EL (cell line): ENCODE results near the gene C4orf50.

ENCODE experiments used
- DNase-seq: peaks from one replicate; pipeline ENCODE4 v3.0.0-alpha.2; 2016

C4orf50 gene

GRCh38 chr4:6018331-6018730, at the start of gene C4orf50:
C4orf50 (minus strand) TSS chr4:6018431.
- no peak for DNase-seq

GRCh38 chr4:6065934-6066590, 47.8 kb upstream of the C4orf50 start:
- no peak for DNase-seq

- no peak for DNase-seq
Measured at GRCh38 chr4:6065166-6065565, 46.9 kb upstream of the C4orf50 start.

GRCh38 chr4:6064383-6064782, 46.2 kb upstream of the C4orf50 start:
- DNase-seq, result no peak

GRCh38 chr4:6063684-6064083, 45.5 kb upstream of the C4orf50 start:
- no peak for DNase-seq

GRCh38 chr4:6062133-6062532, 43.9 kb upstream of the C4orf50 start:
- DNase-seq, result no peak

GRCh38 chr4:6059375-6059805, 41.2 kb upstream of the C4orf50 start:
- DNase-seq, result no peak

- no peak for DNase-seq
Measured at GRCh38 chr4:6058531-6059374, 40.5 kb upstream of the C4orf50 start.

GRCh38 chr4:6056976-6057766, 38.9 kb upstream of the C4orf50 start:
- no peak for DNase-seq

GRCh38 chr4:6055436-6055835, 37.2 kb upstream of the C4orf50 start:
- DNase-seq, result no peak

GRCh38 chr4:6055030-6055429, 36.8 kb upstream of the C4orf50 start:
- DNase-seq, result no peak

GRCh38 chr4:6054162-6054922, 36.1 kb upstream of the C4orf50 start:
- no peak for DNase-seq

GRCh38 chr4:6052679-6053078, 34.4 kb upstream of the C4orf50 start:
- no peak for DNase-seq

- DNase-seq, result no peak
Measured at GRCh38 chr4:6050551-6050950, 32.3 kb upstream of the C4orf50 start.

GRCh38 chr4:6049985-6050384, 31.8 kb upstream of the C4orf50 start:
- no peak for DNase-seq

GRCh38 chr4:6049278-6049677, 31.0 kb upstream of the C4orf50 start:
- DNase-seq, result no peak

- DNase-seq, result no peak
Measured at GRCh38 chr4:6048537-6048936, 30.3 kb upstream of the C4orf50 start.

GRCh38 chr4:6047130-6047673, 29.0 kb upstream of the C4orf50 start:
- DNase-seq, result no peak

- no peak for DNase-seq
Measured at GRCh38 chr4:6046526-6047129, 28.4 kb upstream of the C4orf50 start.

GRCh38 chr4:6044805-6045204, 26.6 kb upstream of the C4orf50 start:
- DNase-seq, result no peak

GRCh38 chr4:6044276-6044675, 26.0 kb upstream of the C4orf50 start:
- DNase-seq, result no peak

GRCh38 chr4:6043843-6044242, 25.6 kb upstream of the C4orf50 start:
- no peak for DNase-seq
